Stimulated activated CD4-positive, alpha-beta T cell treated with anti-CD3 and anti-CD28 coated beads, Interleukin-4, amount 100 ng/mL, for 48 hours (primary cell): ENCODE results near the gene OR4D11.
"Not testable (repeated sequence)": the region's sequence is repeated elsewhere in the genome, so short reads cannot be mapped to it uniquely, and the experiment has no call there.

Experiments used
- DNase-seq, 2 donors: peaks; one replicate each; pipeline ENCODE4 v3.0.0-alpha.2; 2020; ENCODE audit warnings: low read depth in 2 of 2

Gene OR4D11

GRCh38 chr11:59503276-59503675, at the start of gene OR4D11:
TSS of gene OR4D11 (plus strand) at chr11:59503576. CDS start at chr11:59503576, 0 bp downstream.
- no peak for DNase-seq

GRCh38 chr11:59456661-59457060, 46.7 kb upstream of the OR4D11 start, which contains the start of gene OR4D6:
TSS of gene OR4D6 (plus strand) at chr11:59456961. CDS start at chr11:59456961, 0 bp downstream.
- DNase-seq, result no peak

- DNase-seq, result no peak
Measured at GRCh38 chr11:59459916-59460315, 43.5 kb upstream of the OR4D11 start.

- no peak for DNase-seq
Measured at GRCh38 chr11:59463190-59463641, 40.2 kb upstream of the OR4D11 start.

DNA sequence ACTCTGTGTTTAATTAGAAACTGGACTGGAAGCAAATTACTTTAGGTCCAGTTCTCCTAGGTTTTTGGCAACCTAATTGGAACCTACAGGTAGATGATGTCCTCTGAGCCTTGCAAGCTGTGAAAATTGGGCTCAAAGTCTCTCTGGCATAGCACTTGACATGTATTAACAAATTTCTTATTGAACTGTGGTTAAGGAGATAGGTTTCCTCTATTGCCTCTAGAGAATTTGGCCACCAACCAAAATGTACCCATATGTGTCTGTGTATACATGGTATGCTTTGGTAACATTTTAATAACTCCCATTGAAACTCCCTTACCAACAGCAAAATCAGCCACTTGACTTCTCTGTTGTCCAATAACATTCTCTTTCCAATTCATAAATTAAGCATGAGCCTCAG, 30.4 kb upstream of the OR4D11 start, which contains the start of gene OR4D10:
Gene OR4D10 (plus strand): TSS at position 301 of the 400 bp plus-strand sequence. CDS start 4,115 bp downstream, outside the sequence.
- DNase-seq, result no peak

GRCh38 chr11:59475176-59475575, 28.2 kb upstream of the OR4D11 start:
- no peak for DNase-seq

DNA sequence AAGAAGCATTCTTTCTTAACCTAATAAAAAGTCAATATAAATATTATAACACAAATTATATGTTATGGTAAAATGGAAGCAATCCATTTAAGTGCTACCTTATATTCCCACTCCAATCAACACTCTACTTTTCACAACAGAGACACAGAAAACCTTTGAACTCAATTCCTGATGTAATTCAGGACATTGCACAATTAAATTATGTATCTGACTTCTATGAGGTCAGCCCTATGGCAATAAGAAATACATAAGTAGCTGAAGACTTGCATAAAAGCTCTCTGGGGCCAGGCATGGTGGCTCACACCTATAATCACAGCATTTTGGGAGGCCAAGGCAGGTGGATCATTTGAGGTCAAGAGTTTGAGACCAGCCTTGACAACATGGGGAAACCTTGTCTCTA, 23.5 kb upstream of the OR4D11 start:
- DNase-seq, result no peak

- no peak for DNase-seq
Measured at GRCh38 chr11:59480359-59480758, 23.0 kb upstream of the OR4D11 start.

DNA sequence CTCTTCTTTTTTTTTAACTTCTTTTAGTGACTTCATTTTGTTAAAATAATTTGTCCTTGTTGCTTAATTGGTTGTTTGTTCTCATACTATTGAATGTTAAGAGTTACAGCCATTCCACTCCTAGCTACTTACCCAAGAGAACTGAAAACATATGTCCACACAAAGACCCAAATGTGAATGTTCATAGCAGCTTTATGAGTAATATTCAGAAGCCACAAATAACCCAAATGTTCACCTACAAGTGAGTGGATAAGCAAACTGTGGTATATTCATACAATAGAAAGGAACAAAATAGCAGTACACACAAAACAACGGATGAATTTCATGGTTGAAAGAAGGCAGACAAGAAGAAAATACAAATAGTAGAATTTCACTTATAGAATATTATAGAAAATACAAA, 1.4 kb upstream of the OR4D11 start:
- no peak for DNase-seq

- DNase-seq, result no peak
Measured at GRCh38 chr11:59510941-59511589, 7.7 kb downstream of the OR4D11 start, which contains the start of gene OR4D9. TSS of gene OR4D9 (plus strand) at chr11:59511539. CDS start at chr11:59514913, 3,374 bp downstream.

- DNase-seq, result no peak
Measured at GRCh38 chr11:59511675-59512074, 8.3 kb downstream of the OR4D11 start.

DNA sequence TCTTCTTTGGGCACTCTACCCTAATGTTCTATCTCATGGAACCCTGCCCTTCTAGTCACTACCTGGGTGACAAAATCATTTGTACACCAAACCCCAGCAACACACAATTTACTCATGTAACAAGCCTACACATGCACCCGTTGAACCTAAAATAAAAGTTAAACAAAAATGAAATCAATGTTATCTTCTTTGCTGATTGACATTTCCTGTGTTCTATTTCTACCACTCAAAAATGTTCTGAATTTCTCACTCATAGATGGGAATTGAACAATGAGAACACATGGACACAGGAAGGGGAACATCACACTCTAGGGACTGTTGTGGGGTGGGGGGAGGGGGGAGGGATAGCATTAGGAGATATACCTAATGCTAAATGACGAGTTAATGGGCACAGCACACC, 16.8 kb downstream of the OR4D11 start:
- DNase-seq, result not testable (repeated sequence)

GRCh38 chr11:59520741-59521140, 17.4 kb downstream of the OR4D11 start:
- DNase-seq, result no peak

DNA sequence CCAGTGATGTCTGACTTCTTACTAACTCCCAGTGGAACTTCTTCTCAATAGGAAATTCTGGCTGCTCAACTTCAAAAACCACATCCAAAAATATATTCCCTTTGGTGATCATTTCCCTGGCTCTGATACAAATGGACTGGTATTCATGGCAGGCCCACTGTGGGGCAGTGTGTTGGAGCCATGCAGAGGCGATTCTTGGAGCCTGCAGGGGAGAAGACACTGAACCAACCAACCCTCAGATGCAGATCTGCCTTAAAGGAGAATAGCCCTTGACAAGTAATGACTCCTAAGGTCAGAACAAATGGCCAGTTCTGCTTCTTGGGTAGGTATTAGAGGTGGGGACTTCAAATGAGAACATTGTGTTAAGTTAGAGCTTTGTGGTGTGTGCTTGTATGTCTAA, 20.2 kb downstream of the OR4D11 start:
- DNase-seq, result no peak

GRCh38 chr11:59528711-59529110, 25.3 kb downstream of the OR4D11 start:
- DNase-seq, result no peak

- DNase-seq, result no peak
Measured at GRCh38 chr11:59532620-59533019, 29.2 kb downstream of the OR4D11 start.

DNA sequence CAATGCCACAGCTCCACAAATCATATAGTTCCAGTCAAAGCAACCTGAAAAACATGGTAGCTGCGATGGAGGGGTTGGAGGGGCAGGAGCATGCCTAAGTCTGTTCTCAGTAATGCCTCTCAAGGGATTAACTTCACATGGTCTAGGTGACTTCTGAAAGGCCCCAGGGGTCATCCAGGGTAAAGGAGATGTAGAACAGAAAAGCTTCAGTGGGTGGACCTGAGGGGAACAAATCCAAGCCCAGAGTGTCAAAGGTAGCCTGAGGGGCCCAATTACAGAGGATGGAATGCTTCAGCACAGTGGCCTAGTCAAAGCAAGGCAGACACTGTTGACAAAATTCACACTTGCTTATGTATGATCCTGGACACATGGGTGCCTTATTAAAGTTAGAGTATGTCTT, 31.3 kb downstream of the OR4D11 start:
- no peak for DNase-seq

DNA sequence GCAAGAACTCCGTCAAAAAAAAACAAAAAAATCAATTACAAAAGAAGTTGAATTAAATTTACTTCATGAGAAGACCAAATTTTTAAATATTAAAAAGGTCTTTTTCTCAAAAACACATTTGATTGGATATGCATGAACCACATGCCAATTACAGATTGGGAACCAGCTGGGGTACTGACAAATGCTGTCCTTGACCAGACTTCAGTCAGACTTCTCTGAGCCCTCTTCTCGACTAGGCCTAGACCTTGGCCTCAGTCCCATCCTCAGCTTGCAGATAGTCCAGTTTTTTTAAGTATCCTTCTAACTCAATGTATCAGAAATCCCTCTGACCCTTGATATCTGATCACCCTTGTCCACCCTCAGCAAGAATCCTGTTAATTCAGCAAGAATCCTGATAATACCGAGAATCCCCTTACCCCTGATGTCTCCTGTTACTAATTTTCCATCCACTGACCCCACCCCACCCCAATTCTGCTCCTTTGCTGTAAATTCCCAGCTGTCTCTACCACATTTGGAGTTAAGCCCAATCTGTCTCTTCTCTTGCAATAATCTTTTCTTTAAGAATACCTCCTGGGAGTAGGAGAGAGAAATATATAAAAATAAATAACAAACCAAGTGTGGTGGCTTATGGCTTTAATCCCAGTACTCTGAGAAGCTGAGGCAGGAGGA, 38.9 kb downstream of the OR4D11 start:
- no peak for DNase-seq

DNA sequence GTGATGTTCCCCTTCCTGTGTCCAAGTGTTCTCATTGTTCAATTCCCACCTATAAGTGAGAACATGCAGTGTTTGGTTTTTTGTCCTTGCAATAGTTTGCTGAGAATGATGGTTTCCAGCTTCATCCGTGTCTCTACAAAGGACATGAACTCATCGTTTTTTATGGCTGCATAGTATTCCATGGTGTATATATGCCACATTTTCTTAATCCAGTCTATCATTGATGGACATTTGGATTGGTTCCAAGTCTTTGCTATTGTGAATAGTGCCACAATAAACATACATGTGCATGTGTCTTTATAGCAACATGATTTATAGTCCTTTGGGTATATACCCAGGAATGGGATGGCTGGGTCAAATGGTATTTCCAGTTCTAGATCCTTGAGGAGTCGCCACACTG, 40.3 kb downstream of the OR4D11 start:
- not testable (repeated sequence) for DNase-seq

GRCh38 chr11:59544869-59545178, 41.4 kb downstream of the OR4D11 start:
- DNase-seq, result no peak

GRCh38 chr11:59545179-59546020, 42.0 kb downstream of the OR4D11 start:
- DNase-seq, result no peak

DNA sequence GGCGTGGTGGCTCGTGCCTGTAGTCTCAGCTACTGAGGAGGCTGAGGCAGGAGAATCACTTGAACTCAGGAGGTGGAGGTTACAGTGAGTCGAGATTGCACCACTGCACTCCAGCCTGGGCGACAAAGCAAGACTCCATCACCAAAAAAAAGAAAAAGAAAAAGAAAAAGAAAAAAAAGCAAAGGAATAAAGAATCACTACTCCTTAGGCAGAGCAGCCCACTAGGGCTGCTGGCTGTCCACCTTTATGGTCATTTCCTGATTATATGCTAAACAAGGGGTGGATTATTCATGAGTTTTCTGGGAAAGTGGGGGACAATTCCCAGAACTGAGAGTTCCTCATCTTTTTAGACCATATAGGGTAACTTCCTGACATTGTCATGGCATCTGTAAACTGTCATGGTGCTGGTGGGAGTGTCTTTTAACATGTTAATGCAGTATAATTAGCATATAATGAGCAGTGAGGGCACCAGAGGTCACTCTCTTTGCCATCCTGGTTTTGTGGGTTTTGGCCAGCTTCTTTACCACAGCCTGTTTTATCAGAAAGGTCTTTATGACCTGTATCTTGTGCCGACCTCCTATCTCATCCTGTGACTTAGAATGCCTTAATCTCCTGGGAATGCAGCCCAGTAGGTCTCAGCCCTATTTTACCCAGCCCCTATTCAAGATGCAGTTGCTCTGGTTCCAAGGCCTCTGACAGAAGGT, 44.4 kb downstream of the OR4D11 start:
- DNase-seq, result not testable (repeated sequence)
